B cell (primary cell): ENCODE measurements around the gene PAX3. TPM values are rescaled to one million over a fixed set of nuclear protein-coding genes. Genes with fewer than 3 reads are reported as not detected.

Experiments
- ATAC-seq: fragments of 200-7000 bp; cut with Tn5 transposase; one replicate; pipeline ENCODE4 v1.10.0; 2021; ENCODE audit warnings: low read depth, mild to moderate bottlenecking, moderate number of reproducible peaks, moderate library complexity
- CTCF ChIA-PET: fragments of 350-600 bp; sonication (Branson Sonifier 250); formaldehyde crosslinking; loops from one replicate; lab custom pipeline; 2021; ENCODE audit warnings: antibody characterized with exemption, inconsistent platforms; lab: Charles Lee
- POLR2A ChIA-PET: fragments of 350-600 bp; sonication (Branson Sonifier 250); formaldehyde crosslinking; loops from one replicate; lab custom pipeline; 2021; ENCODE audit warnings: antibody characterized with exemption; lab: Charles Lee
- DNase-seq: peaks from one replicate; pipeline ENCODE4 v3.0.0; 2013
- H2AFZ ChIP-seq: 2 replicates; pipeline ENCODE4 v1.6.1; 2012; ENCODE audit warnings: mild to moderate bottlenecking, low read depth, low read length; ENCODE audit not compliant: insufficient read depth, poor library complexity, severe bottlenecking
- H3K27ac ChIP-seq, 2 donors: 1 replicate in 1 of 2; 2 replicates in 1 of 2; pipeline ENCODE4 v1.5.1; 2012 to 2013; ENCODE audit warnings: low read length in 2 of 2, mild to moderate bottlenecking in 2 of 2, moderate library complexity in 1 of 2
- H3K27me3 ChIP-seq, 4 experiments: fragments of 200-600 bp in 1 of 4; sonication (generic) in 1 of 4; replicated peaks in 1 of 4; 1 replicate in 2 of 4; 2 replicates in 2 of 4; pipeline versions ENCODE4 v1.6.1 to v1.7.0; 2013 to 2016; ENCODE audit warnings: low read length in 3 of 4, mild to moderate bottlenecking in 2 of 4, mixed read lengths in 1 of 4, moderate library complexity in 1 of 4; ENCODE audit not compliant: insufficient read depth in 4 of 4, control insufficient read depth in 3 of 4; ENCODE audit errors: control extremely low read depth in 1 of 4
- H3K36me3 ChIP-seq, 2 experiments: replicated peaks in 1 of 2; 1 replicate in 1 of 2; 2 replicates in 1 of 2; pipeline versions ENCODE4 v1.6.1 to v1.7.1; 2013; ENCODE audit warnings: low read length in 1 of 2; ENCODE audit not compliant: insufficient read depth in 2 of 2, control insufficient read depth in 1 of 2; ENCODE audit errors: control extremely low read depth in 1 of 2, extremely low read depth in 1 of 2
- H3K4me1 ChIP-seq, 2 donors: fragments of 200-600 bp in 1 of 2; sonication (generic) in 1 of 2; 1 replicate in 1 of 2; 2 replicates in 1 of 2; pipeline versions ENCODE4 v1.5.1 to v1.6.1; 2013 to 2017; ENCODE audit warnings: low read length in 2 of 2; ENCODE audit not compliant: control insufficient read depth in 2 of 2, insufficient read depth in 2 of 2
- H3K4me2 ChIP-seq: replicated peaks from 2 replicates; pipeline ENCODE3; 2012; ENCODE audit warnings: mild to moderate bottlenecking, low read depth, low read length; ENCODE audit not compliant: poor library complexity, severe bottlenecking
- H3K4me3 ChIP-seq, 5 experiments: fragments of 200-600 bp in 1 of 5; sonication (generic) in 1 of 5; 1 replicate in 3 of 5; 2 replicates in 2 of 5; pipeline versions ENCODE4 v1.5.1 to v1.7.0; 2011 to 2016; ENCODE audit warnings: low read length in 4 of 5, mild to moderate bottlenecking in 4 of 5, low read depth in 2 of 5, control low read depth in 1 of 5, moderate library complexity in 1 of 5; ENCODE audit not compliant: insufficient read depth in 1 of 5; ENCODE audit errors: control extremely low read depth in 1 of 5, extremely low read depth in 1 of 5
- H3K79me2 ChIP-seq: fragments of 200-600 bp; sonication (generic); one replicate; pipeline ENCODE4 v1.6.0; 2016; ENCODE audit warnings: low read length; ENCODE audit not compliant: control insufficient read depth, insufficient read depth
- H3K9ac ChIP-seq: fragments of 200-600 bp; sonication (generic); 2 replicates; pipeline ENCODE4 v1.6.1; 2017; ENCODE audit warnings: mild to moderate bottlenecking, low read length, moderate library complexity
- H3K9me3 ChIP-seq, 3 donors: one replicate each; pipeline versions ENCODE4 v1.6.1 to v1.7.1; 2013; ENCODE audit warnings: low read length in 2 of 3; ENCODE audit not compliant: control insufficient read depth in 2 of 3, insufficient read depth in 1 of 3; ENCODE audit errors: control extremely low read depth in 1 of 3
- H4K20me1 ChIP-seq: 2 replicates; pipeline ENCODE4 v1.6.0; 2012; ENCODE audit warnings: mild to moderate bottlenecking, low read length; ENCODE audit not compliant: insufficient read depth, control insufficient read depth, poor library complexity, severe bottlenecking
- H3K27ac Mint-ChIP-seq: one replicate; pipeline ENCODE4 v1.8.0; 2021; ENCODE audit warnings: mixed read lengths
- H3K27me3 Mint-ChIP-seq: one replicate; pipeline ENCODE4 v1.8.0; 2021; ENCODE audit warnings: mixed read lengths
- H3K4me1 Mint-ChIP-seq: one replicate; pipeline ENCODE4 v1.8.0; 2021; ENCODE audit warnings: mixed read lengths
- H3K4me3 Mint-ChIP-seq: one replicate; pipeline ENCODE4 v1.8.0; 2021; ENCODE audit warnings: mixed read lengths
- H3K9me3 Mint-ChIP-seq: one replicate; pipeline ENCODE4 v1.8.0; 2022; ENCODE audit warnings: mixed read lengths; ENCODE audit not compliant: insufficient read depth
- EZH2 ChIP-seq: IDR thresholded peaks from 2 replicates; pipeline ENCODE4 v1.6.1; 2012; ENCODE audit warnings: borderline replicate concordance, low read depth, mild to moderate bottlenecking, moderate library complexity, low read length; ENCODE audit not compliant: insufficient read depth, poor library complexity, severe bottlenecking
- WGBS: methylation state at CpG from one replicate; pipeline ENCODE4 v1.1.5; 2013; ENCODE audit warnings: missing lambda C conversion rate; ENCODE audit not compliant: insufficient coverage; 5-methylcytosine and 5-hydroxymethylcytosine counted together
- intact Hi-C: fragments of 100-400 bp; cut with micrococcal nuclease; formaldehyde crosslinking; loops from one replicate; pipeline ENCODE4 v1.10.0; 2022
- polyA plus RNA-seq: library from polyadenylated mRNA; depleted of rRNA; stranded (reverse); fragments of >200 nt; gene quantifications from 2 replicates; pipeline ENCODE4 v1.2.3, GENCODE V29; 2012
- total RNA-seq, 2 donors: library from RNA; stranded (reverse); fragments of 120-200 nt in 1 of 2; gene quantifications; 1 replicate in 1 of 2; 2 replicates in 1 of 2; pipeline versions ENCODE4 v1.2.3 to v1.2.4, GENCODE V29; 2013 to 2022
- TF ChIP-seq, protein P1 (sequence below): fragments of 200-600 bp; IDR thresholded peaks from one replicate; pipeline ENCODE4 v1.8.0; 2022; ENCODE audit warnings: antibody characterized with exemption, mild to moderate bottlenecking

Gene PAX3
- total and polyA plus RNA-seq, 2 donors (not counting 1 experiment from before 2014, with no cell fraction given), result not detected

DNA sequence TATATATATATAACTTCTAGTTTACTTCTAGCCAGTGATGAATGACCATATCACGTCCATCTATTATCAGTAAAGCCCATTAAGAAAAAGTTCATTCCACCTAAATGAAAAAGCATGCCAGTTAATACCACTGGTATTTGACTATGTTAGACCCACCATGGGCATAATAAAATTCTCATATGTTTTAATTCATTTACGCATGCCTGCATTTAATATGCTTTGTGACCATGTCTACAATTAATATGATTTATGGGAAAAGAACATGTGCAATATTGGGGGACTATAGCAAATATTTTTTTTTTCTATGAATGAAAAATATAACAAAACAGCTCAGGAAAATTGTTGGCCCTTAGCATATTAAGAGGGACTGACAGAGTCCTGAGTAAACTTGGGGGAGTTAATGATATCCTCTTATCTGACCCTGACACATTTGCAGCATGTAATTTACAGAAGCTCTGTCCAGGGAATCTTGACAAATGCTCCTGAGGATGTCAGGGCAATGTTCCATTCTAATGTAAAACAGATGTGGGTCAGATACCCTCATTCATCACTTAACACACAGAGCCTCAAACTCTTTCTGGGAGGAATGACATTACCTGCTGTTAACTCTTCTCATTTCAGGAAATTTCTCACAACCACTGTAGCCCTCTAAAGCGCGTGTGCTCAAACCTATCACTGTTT, 90.6 kb downstream of the PAX3 start:
- Mint-ChIP-seq H3K4me1 (no peaks in the 10 kb centered on the region), H3K9me3 (no peaks in the 10 kb centered on the region), H3K27ac (no peak overlapping the region), H3K27me3 (peaks cover 8% of the 10 kb centered on the region), H3K4me3 (no peak overlapping the region)
- H3K9me3 ChIP-seq, result no peaks in the 10 kb centered on the region
- no peak overlapping the region for H3K4me3 ChIP-seq
- H3K27ac ChIP-seq, result no peak overlapping the region
- ATAC-seq (no peak), DNase-seq (no peak)
- WGBS, result 100% methylated on average over 1 of the region's 4 CpGs
- no peaks in the 10 kb centered on the region for H3K27me3 ChIP-seq
- no peak overlapping the region for H3K4me2 ChIP-seq
- H3K4me1 ChIP-seq, result no peaks in the 10 kb centered on the region
- ChIA-PET POLR2A (no interaction called here), CTCF (no interaction called here)
- H4K20me1 ChIP-seq, result no peaks in the 10 kb centered on the region
- no peak overlapping the region for H3K9ac ChIP-seq
- H3K79me2 ChIP-seq, result no peaks in the 10 kb centered on the region
- TF ChIP-seq, protein P1, sequence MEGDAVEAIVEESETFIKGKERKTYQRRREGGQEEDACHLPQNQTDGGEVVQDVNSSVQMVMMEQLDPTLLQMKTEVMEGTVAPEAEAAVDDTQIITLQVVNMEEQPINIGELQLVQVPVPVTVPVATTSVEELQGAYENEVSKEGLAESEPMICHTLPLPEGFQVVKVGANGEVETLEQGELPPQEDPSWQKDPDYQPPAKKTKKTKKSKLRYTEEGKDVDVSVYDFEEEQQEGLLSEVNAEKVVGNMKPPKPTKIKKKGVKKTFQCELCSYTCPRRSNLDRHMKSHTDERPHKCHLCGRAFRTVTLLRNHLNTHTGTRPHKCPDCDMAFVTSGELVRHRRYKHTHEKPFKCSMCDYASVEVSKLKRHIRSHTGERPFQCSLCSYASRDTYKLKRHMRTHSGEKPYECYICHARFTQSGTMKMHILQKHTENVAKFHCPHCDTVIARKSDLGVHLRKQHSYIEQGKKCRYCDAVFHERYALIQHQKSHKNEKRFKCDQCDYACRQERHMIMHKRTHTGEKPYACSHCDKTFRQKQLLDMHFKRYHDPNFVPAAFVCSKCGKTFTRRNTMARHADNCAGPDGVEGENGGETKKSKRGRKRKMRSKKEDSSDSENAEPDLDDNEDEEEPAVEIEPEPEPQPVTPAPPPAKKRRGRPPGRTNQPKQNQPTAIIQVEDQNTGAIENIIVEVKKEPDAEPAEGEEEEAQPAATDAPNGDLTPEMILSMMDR, result no peak
- TF ChIP-seq EZH2, result no peak
- intact Hi-C loops, result no loop called here
- H2AFZ ChIP-seq, result no peak overlapping the region
- H3K36me3 ChIP-seq, result no peaks in the 10 kb centered on the region

GRCh38 chr2:222205136-222205535, 93.7 kb downstream of the PAX3 start:
- Mint-ChIP-seq H3K9me3 (no peaks in the 10 kb centered on the region), H3K4me3 (no peak overlapping the region), H3K4me1 (no peaks in the 10 kb centered on the region), H3K27ac (no peak overlapping the region), H3K27me3 (peaks cover 8% of the 10 kb centered on the region)
- Histone ChIP-seq H3K9ac (no peak overlapping the region), H3K4me1 (no peaks in the 10 kb centered on the region), H3K27me3 (no peaks in the 10 kb centered on the region), H3K27ac (no peak overlapping the region), H3K4me2 (no peak overlapping the region), H3K79me2 (no peaks in the 10 kb centered on the region), H3K9me3 (no peaks in the 10 kb centered on the region), H4K20me1 (no peaks in the 10 kb centered on the region), H3K36me3 (no peaks in the 10 kb centered on the region), H3K4me3 (no peak overlapping the region), H2AFZ (no peak overlapping the region)
- DNase-seq (no peak), ATAC-seq (no peak)
- POLR2A ChIA-PET, result no interaction called here
- TF ChIP-seq, protein P1, result no peak
- TF ChIP-seq EZH2, result no peak
- intact Hi-C loops, result no loop called here
- WGBS, result no CpG with 5 or more reads among the region's 1 CpG
- CTCF ChIA-PET, result no interaction called here
